K562 (cell line): ENCODE measurements around the gene RALA. TPM values are rescaled to one million over a fixed set of nuclear protein-coding genes. Genes with fewer than 3 reads are reported as not detected.
A peak's percentile ranks its signal among the peaks of the same experiment; 100 is the strongest.

Source experiments
- FIP1L1 ChIP-seq: fragments of 200-400 bp; formaldehyde crosslinking; IDR thresholded peaks from 2 replicates; pipeline ENCODE4 v1.6.1; 2018; ENCODE audit warnings: mild to moderate bottlenecking, low read depth, low read length; ENCODE audit not compliant: poor library complexity, severe bottlenecking
- GABPA ChIP-seq: fragments of 200-800 bp; sonication (Bioruptor generic); conservative IDR thresholded peaks from 2 replicates; pipeline ENCODE4 v1.6.1; 2016; ENCODE audit warnings: low read depth, missing genetic modification characterization, missing compliant biosample characterization
- GABPB1 ChIP-seq: sonication (generic); formaldehyde crosslinking; IDR thresholded peaks from 2 replicates; pipeline ENCODE4 v1.8.0; 2022; ENCODE audit warnings: mild to moderate bottlenecking, missing genetic modification reagents
- JUN ChIP-seq, 2 experiments: sonication (generic) in 1 of 2; formaldehyde crosslinking in 1 of 2; IDR thresholded peaks; 2 replicates each; pipeline versions ENCODE4 v1.6.1 to v1.8.0; 2012 to 2022; ENCODE audit warnings: borderline replicate concordance in 2 of 2, mild to moderate bottlenecking in 2 of 2, improper control_type of control experiment in 1 of 2, low read depth in 1 of 2, low read length in 1 of 2, missing genetic modification reagents in 1 of 2
- NBN ChIP-seq: fragments of 450-650 bp; IDR thresholded peaks from 2 replicates; pipeline ENCODE4 v1.6.1; 2016; ENCODE audit warnings: low read depth, mild to moderate bottlenecking
- NCOA6 ChIP-seq: fragments of 450-650 bp; IDR thresholded peaks from 2 replicates; pipeline ENCODE4 v1.6.1; 2017; ENCODE audit warnings: mild to moderate bottlenecking
- RB1 ChIP-seq: fragments of 450-650 bp; IDR thresholded peaks from 2 replicates; pipeline ENCODE4 v1.6.1; 2017; ENCODE audit warnings: low read depth, mild to moderate bottlenecking
- SNIP1 ChIP-seq: fragments of 450-650 bp; IDR thresholded peaks from 2 replicates; pipeline ENCODE4 v1.7.1; 2017; ENCODE audit warnings: low read depth, mild to moderate bottlenecking
- TOE1 ChIP-seq, 2 experiments: fragments of 450-650 bp in 1 of 2; sonication (generic) in 1 of 2; formaldehyde crosslinking in 1 of 2; IDR thresholded peaks; 2 replicates each; pipeline versions ENCODE4 v1.7.1 to v1.8.0; 2016 to 2022; ENCODE audit warnings: borderline replicate concordance in 2 of 2, mild to moderate bottlenecking in 2 of 2, antibody characterized with exemption in 1 of 2, inconsistent platforms in 1 of 2, low read depth in 1 of 2, missing genetic modification reagents in 1 of 2, moderate library complexity in 1 of 2
- polyA plus RNA-seq, 8 experiments: library from polyadenylated mRNA; depleted of rRNA in 4 of 8; stranded (reverse) in 5 of 8; unstranded in 3 of 8; fragments of >200 nt; fragmentation: Nextera tagmentation in 2 of 8; fragmentation: Illumina TruSeq in 1 of 8; extraction: Ambion mirVana in 2 of 8; extraction: Trizol in 1 of 8; gene quantifications; 2 replicates each; pipeline versions ENCODE4 v1.2.1 to v1.2.3, GENCODE V29; 2011 to 2014; ENCODE audit warnings: inconsistent platforms in 1 of 8, missing spikeins in 1 of 8
- total RNA-seq, 7 experiments: library from RNA; depleted of rRNA in 6 of 7; stranded (reverse); fragments of >200 nt in 6 of 7; fragmentation: Illumina TruSeq in 2 of 7; extraction: Trizol in 2 of 7; gene quantifications; 2 replicates each; pipeline versions ENCODE4 v1.2.1 to v1.2.3, GENCODE V29; 2011 to 2021; ENCODE audit warnings: low replicate concordance in 1 of 7
- TF ChIP-seq, protein P1 (sequence below): fragments of 250-450 bp; sonication (Bioruptor Pico); IDR thresholded peaks from 2 replicates; pipeline ENCODE4 v1.4.0; 2020
- TF ChIP-seq, protein P2 (sequence below): sonication (generic); formaldehyde crosslinking; IDR thresholded peaks from 2 replicates; pipeline ENCODE4 v1.8.0; 2022; ENCODE audit warnings: mild to moderate bottlenecking, missing genetic modification reagents
- TF ChIP-seq, protein P3 (sequence below), 2 experiments: fragments of 450-650 bp in 1 of 2; sonication (generic) in 1 of 2; formaldehyde crosslinking in 1 of 2; IDR thresholded peaks in 1 of 2; conservative IDR thresholded peaks in 1 of 2; 2 replicates each; pipeline versions ENCODE4 v1.6.1 to v1.8.1; 2016 to 2023; ENCODE audit warnings: mild to moderate bottlenecking in 2 of 2, moderate library complexity in 2 of 2, inconsistent platforms in 1 of 2, missing genetic modification reagents in 1 of 2
- TF ChIP-seq, protein P4 (sequence below), 2 experiments: IDR thresholded peaks; 2 replicates each; pipeline ENCODE4 v1.6.1; 2012; ENCODE audit warnings: improper control_type of control experiment in 2 of 2, low read depth in 2 of 2, low read length in 2 of 2, borderline replicate concordance in 1 of 2

RALA gene
- total and polyA plus RNA-seq, 9 of the 15 experiments (the other 6 are each of a cell fraction or from before 2014, with no cell fraction given) = 7.2 to 28.0 (median 25.7) TPM

DNA sequence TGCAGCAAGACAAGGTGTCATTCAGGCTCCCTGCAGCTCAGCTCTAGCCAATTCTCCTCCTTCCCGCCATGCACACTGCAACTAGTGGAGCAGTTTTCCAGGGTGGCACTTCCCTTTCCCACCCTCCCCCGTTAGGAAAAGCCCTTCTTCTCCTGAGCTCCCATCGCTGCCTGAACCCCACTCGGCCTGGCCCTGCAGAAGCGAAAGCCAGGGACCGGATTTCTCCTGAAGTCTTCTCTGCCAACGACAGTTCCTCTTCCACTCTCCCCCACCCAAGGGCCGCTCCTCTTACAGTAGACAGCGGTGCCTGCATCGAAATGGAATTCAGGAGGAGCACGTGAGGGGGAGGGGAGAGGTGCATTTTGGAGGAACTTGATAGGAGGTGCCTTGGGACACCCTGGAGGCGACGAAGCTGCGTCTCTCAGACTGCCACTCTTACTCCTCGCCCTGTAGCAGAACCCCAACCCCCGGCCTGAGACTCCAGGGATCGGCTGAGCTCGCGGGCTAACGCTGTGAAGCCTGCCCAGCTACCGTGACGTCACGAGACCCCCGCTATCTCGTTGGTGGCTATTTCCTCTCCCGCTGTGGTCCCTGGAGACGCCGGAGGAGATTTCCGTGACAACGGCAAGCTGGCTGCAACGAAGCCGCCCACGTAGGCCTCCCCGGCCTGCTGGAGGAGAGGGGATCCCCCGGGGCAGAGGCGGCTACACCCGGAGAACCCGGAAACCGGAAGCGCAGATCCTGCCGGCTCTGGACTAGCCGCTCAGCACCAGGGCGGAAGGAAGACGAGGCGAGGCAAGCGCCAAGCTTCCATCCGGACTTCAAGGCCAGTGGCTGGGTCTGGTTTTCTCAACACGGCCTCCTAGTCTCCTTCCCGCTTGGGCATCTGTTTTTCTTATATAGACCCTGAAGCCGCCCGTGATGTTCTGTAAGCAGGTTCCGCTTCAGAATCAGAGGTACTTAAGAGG lies 109.7 kb downstream of the RALA start (continued):
- TF ChIP-seq, protein P1, sequence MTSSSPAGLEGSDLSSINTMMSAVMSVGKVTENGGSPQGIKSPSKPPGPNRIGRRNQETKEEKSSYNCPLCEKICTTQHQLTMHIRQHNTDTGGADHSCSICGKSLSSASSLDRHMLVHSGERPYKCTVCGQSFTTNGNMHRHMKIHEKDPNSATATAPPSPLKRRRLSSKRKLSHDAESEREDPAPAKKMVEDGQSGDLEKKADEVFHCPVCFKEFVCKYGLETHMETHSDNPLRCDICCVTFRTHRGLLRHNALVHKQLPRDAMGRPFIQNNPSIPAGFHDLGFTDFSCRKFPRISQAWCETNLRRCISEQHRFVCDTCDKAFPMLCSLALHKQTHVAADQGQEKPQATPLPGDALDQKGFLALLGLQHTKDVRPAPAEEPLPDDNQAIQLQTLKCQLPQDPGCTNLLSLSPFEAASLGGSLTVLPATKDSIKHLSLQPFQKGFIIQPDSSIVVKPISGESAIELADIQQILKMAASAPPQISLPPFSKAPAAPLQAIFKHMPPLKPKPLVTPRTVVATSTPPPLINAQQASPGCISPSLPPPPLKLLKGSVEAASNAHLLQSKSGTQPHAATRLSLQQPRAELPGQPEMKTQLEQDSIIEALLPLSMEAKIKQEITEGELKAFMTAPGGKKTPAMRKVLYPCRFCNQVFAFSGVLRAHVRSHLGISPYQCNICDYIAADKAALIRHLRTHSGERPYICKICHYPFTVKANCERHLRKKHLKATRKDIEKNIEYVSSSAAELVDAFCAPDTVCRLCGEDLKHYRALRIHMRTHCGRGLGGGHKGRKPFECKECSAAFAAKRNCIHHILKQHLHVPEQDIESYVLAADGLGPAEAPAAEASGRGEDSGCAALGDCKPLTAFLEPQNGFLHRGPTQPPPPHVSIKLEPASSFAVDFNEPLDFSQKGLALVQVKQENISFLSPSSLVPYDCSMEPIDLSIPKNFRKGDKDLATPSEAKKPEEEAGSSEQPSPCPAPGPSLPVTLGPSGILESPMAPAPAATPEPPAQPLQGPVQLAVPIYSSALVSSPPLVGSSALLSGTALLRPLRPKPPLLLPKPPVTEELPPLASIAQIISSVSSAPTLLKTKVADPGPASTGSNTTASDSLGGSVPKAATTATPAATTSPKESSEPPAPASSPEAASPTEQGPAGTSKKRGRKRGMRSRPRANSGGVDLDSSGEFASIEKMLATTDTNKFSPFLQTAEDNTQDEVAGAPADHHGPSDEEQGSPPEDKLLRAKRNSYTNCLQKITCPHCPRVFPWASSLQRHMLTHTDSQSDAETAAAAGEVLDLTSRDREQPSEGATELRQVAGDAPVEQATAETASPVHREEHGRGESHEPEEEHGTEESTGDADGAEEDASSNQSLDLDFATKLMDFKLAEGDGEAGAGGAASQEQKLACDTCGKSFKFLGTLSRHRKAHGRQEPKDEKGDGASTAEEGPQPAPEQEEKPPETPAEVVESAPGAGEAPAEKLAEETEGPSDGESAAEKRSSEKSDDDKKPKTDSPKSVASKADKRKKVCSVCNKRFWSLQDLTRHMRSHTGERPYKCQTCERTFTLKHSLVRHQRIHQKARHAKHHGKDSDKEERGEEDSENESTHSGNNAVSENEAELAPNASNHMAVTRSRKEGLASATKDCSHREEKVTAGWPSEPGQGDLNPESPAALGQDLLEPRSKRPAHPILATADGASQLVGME = peak; percentile 96
- TF ChIP-seq RB1 (0 out of 2 replicates have a peak, but pooled peaks have one; percentile 14), NBN (peak; percentile 97), TOE1 (IDR thresholded peaks at IDR 0.05; ENCODE audit: borderline replicate concordance) (peak; percentile 45; the same call in 1 of the 2 replicates), TOE1 (CRISPR knock-in tag; IDR thresholded peaks at IDR 0.05; ENCODE audit: borderline replicate concordance, low read depth) (no peak), FIP1L1 (peak; percentile 24), NCOA6 (no peak), SNIP1 (peak; percentile 56; the same call in 1 of the 2 replicates), GABPB1 (CRISPR knock-in tag) (peak; percentile 63; the same call in 1 of the 2 replicates), GABPA (tag) (peak; percentile 87), JUN (IDR thresholded peaks at IDR 0.05; ENCODE audit: borderline replicate concordance, low read depth, low read length) (0 out of 2 replicates have a peak, but pooled peaks have one; percentile 47), JUN (CRISPR knock-in tag; IDR thresholded peaks at IDR 0.05; ENCODE audit: borderline replicate concordance) (no peak)
- TF ChIP-seq, protein P2, sequence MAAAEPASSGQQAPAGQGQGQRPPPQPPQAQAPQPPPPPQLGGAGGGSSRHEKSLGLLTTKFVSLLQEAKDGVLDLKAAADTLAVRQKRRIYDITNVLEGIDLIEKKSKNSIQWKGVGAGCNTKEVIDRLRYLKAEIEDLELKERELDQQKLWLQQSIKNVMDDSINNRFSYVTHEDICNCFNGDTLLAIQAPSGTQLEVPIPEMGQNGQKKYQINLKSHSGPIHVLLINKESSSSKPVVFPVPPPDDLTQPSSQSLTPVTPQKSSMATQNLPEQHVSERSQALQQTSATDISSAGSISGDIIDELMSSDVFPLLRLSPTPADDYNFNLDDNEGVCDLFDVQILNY (CRISPR knock-in tag) = 0 out of 2 replicates have a peak, but pooled peaks have one; percentile 25
- TF ChIP-seq, protein P3, sequence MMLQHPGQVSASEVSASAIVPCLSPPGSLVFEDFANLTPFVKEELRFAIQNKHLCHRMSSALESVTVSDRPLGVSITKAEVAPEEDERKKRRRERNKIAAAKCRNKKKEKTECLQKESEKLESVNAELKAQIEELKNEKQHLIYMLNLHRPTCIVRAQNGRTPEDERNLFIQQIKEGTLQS (IDR thresholded peaks at IDR 0.05) = peak; percentile 72
- TF ChIP-seq, protein P3 (CRISPR knock-in tag; conservative IDR thresholded peaks at IDR 0.05) = no peak
- TF ChIP-seq, protein P4, sequence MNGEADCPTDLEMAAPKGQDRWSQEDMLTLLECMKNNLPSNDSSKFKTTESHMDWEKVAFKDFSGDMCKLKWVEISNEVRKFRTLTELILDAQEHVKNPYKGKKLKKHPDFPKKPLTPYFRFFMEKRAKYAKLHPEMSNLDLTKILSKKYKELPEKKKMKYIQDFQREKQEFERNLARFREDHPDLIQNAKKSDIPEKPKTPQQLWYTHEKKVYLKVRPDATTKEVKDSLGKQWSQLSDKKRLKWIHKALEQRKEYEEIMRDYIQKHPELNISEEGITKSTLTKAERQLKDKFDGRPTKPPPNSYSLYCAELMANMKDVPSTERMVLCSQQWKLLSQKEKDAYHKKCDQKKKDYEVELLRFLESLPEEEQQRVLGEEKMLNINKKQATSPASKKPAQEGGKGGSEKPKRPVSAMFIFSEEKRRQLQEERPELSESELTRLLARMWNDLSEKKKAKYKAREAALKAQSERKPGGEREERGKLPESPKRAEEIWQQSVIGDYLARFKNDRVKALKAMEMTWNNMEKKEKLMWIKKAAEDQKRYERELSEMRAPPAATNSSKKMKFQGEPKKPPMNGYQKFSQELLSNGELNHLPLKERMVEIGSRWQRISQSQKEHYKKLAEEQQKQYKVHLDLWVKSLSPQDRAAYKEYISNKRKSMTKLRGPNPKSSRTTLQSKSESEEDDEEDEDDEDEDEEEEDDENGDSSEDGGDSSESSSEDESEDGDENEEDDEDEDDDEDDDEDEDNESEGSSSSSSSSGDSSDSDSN (IDR thresholded peaks at IDR 0.05; ENCODE audit: borderline replicate concordance in 1 of 2, low read depth in 2 of 2, low read length in 2 of 2) = 0 out of 4 replicates have a peak, but pooled peaks of 1 of the 2 experiments have one; percentile 24
